ENCODE results near the gene PPP1R9A. TPM values are rescaled to one million over a fixed set of nuclear protein-coding genes. Genes with fewer than 3 reads are reported as not detected.

Gene PPP1R9A
- total RNA-seq, 2 experiments from 2014 or later: not detected

DNA sequence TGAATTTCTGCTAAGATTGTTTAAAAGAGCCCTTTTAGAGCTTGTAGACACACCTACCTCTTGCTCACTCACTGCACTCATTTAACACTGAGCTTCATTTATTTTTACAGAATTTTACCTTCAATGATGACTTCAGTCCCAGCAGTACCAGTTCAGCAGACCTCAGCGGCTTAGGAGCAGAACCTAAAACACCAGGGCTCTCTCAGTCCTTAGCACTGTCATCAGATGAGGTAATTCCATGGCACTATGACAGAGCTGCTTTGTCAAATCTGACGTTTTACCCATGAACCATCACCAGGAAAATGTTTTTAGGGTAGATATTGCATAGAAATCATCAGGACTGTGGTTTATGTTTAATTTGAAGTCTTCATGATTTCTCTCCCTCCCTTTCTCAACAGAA lies 378.7 kb downstream of the PPP1R9A start:
- DNase-seq: no peak
- H3K4me1 Mint-ChIP-seq (ENCODE audit: low read depth): no peaks in the 10 kb centered on the region
- no peak overlapping the region for H3K4me3 Mint-ChIP-seq
- no peaks in the 10 kb centered on the region for H3K36me3 Mint-ChIP-seq (ENCODE audit: low read depth)
- CTCF ChIA-PET: interaction anchor here (0.5 kb wide), 1 partner anchor 191 kb away, joined by 4 read pairs; no protein-coding TSS in a partner anchor
- H3K27me3 Mint-ChIP-seq (ENCODE audit: low read depth): peaks cover 14% of the 10 kb centered on the region
- intact Hi-C loops (cut with micrococcal nuclease): no loop called here
- no peaks in the 10 kb centered on the region for H3K9me3 Mint-ChIP-seq
- no peak overlapping the region for H3K27ac Mint-ChIP-seq

- CTCF ChIA-PET: no interaction called here
- intact Hi-C loops (cut with micrococcal nuclease): no loop called here
- H3K27me3 Mint-ChIP-seq (ENCODE audit: low read depth): peaks cover 12% of the 10 kb centered on the region
- DNase-seq: no peak
- H3K4me1 Mint-ChIP-seq (ENCODE audit: low read depth): no peaks in the 10 kb centered on the region
- H3K9me3 Mint-ChIP-seq: no peaks in the 10 kb centered on the region
- no peaks in the 10 kb centered on the region for H3K36me3 Mint-ChIP-seq (ENCODE audit: low read depth)
- no peak overlapping the region for H3K27ac Mint-ChIP-seq
- H3K4me3 Mint-ChIP-seq: no peak overlapping the region
Observed at GRCh38 chr7:95290166-95290830, 382.9 kb downstream of the PPP1R9A start.

GRCh38 chr7:95295397-95295796 lies 388.0 kb downstream of the PPP1R9A start:
- no peaks in the 10 kb centered on the region for H3K9me3 Mint-ChIP-seq
- intact Hi-C loops (cut with micrococcal nuclease): no loop called here

DNA sequence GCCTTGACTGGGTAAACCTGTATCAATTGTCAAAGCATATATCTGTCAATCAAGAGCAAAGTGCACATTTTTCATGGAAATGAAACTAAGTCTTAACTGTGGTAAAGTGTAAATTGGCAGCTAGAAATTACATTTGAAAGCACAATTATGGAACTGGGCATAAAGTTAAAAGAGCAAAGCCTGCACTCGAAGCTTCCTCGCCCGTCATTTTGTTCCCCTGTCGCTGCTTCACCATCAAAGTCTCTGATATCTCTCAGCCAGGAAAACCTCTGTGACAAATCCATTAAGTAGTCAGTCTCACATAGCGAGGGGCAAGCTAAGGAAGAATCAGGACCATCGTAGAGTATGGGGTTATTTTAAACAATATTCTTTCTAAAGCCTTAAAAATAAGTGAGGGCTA lies 389.1 kb downstream of the PPP1R9A start:
- DNase-seq: no peak
- H3K4me3 Mint-ChIP-seq: no peak overlapping the region
- H3K4me1 Mint-ChIP-seq (ENCODE audit: low read depth): no peaks in the 10 kb centered on the region
- peaks cover 19% of the 10 kb centered on the region for H3K27me3 Mint-ChIP-seq (ENCODE audit: low read depth)
- H3K36me3 Mint-ChIP-seq (ENCODE audit: low read depth): no peaks in the 10 kb centered on the region
- CTCF ChIA-PET: no interaction called here
- intact Hi-C loops (cut with micrococcal nuclease): no loop called here
- no peaks in the 10 kb centered on the region for H3K9me3 Mint-ChIP-seq
- H3K27ac Mint-ChIP-seq: no peak overlapping the region

More at GRCh38 chr7:95295397-95295796, 388.0 kb downstream of the PPP1R9A start:
- H3K4me3 Mint-ChIP-seq: no peak overlapping the region
- no peaks in the 10 kb centered on the region for H3K36me3 Mint-ChIP-seq (ENCODE audit: low read depth)
- no peak overlapping the region for H3K27ac Mint-ChIP-seq
- no peaks in the 10 kb centered on the region for H3K4me1 Mint-ChIP-seq (ENCODE audit: low read depth)
- DNase-seq: no peak
- CTCF ChIA-PET: no interaction called here
- peaks cover 15% of the 10 kb centered on the region for H3K27me3 Mint-ChIP-seq (ENCODE audit: low read depth)

DNA sequence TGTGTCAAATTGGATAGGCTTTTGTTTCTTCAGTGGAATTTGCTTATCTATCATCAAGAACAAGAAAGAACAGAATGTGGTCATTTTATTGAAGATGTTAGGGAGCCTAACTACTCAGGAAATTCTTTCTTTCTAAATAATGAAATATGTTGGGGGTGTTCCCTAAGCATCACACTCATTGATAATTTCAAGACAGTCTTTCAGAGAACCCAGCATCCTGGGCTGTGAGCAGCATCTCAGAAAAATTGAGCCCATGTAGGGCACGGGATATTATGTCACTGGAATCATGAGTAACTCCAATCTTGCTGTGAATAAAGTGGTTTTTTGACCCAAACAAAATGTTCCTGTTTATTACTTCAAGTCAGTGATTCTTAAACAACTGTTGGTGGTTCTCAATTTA lies 389.6 kb downstream of the PPP1R9A start:
- intact Hi-C loops (cut with micrococcal nuclease): no loop called here
- no peaks in the 10 kb centered on the region for H3K36me3 Mint-ChIP-seq (ENCODE audit: low read depth)
- no peaks in the 10 kb centered on the region for H3K9me3 Mint-ChIP-seq

DNA sequence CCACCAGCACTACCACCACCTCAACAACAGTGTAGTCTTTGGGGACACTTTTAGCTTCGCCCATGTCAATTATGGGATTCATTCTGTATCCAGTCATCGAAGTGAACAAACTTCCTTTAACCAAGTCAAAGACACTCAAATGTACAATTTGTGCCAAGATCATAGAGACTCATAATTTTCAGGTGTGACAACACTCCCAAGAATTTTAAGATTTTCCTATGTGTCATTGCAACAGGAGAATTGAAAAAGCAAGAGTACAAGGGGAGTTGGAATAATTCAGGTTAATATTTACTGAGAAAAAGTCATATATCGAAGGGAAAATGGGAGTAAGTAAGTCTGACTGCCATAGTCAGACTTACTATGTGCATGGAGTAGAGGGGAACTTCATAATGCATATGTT lies 390.7 kb downstream of the PPP1R9A start:
- Mint-ChIP-seq H3K9me3 (no peaks in the 10 kb centered on the region), H3K4me3 (no peak overlapping the region), H3K27ac (no peak overlapping the region), H3K4me1 (ENCODE audit: low read depth) (no peaks in the 10 kb centered on the region), H3K27me3 (ENCODE audit: low read depth) (peaks cover 19% of the 10 kb centered on the region), H3K36me3 (ENCODE audit: low read depth) (no peaks in the 10 kb centered on the region)
- intact Hi-C loops (cut with micrococcal nuclease): no loop called here
- no peak for DNase-seq
- CTCF ChIA-PET: no interaction called here

More for the DNA sequence above, 389.6 kb downstream of the PPP1R9A start:
- CTCF ChIA-PET: no interaction called here
- Mint-ChIP-seq H3K4me1 (ENCODE audit: low read depth) (no peaks in the 10 kb centered on the region), H3K4me3 (no peak overlapping the region), H3K27ac (no peak overlapping the region), H3K27me3 (ENCODE audit: low read depth) (peaks cover 19% of the 10 kb centered on the region)
- no peak for DNase-seq

GRCh38 chr7:95303013-95303905 lies 395.9 kb downstream of the PPP1R9A start:
- Mint-ChIP-seq H3K36me3 (ENCODE audit: low read depth) (no peaks in the 10 kb centered on the region), H3K27ac (no peak overlapping the region), H3K27me3 (ENCODE audit: low read depth) (peaks cover 12% of the 10 kb centered on the region), H3K4me3 (no peak overlapping the region), H3K9me3 (no peaks in the 10 kb centered on the region), H3K4me1 (ENCODE audit: low read depth) (no peaks in the 10 kb centered on the region)
- no peak for DNase-seq
- CTCF ChIA-PET: interaction anchor here (0.6 kb wide), 1 partner anchor 164 kb away, joined by 3 read pairs; no protein-coding TSS in a partner anchor
- intact Hi-C loops (cut with micrococcal nuclease): no loop called here

DNA sequence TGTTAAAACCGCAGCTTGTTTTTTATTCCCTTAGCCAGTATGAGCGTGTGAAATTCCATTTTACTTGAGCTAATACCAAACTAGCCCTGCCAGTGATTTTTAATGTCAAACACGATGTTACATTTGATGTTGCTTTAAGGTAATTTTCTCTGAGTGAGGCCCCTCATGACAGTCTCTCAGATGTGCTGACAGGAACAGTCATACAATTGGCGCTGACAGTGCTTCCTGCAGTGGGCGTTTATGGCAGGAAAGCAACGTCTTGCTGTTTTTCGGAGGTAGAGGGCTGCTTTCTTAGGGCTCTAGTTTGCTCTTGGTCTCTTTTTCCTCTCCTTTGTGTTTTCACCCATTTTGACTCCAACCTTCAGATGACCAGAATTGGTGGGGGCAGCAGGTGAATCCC lies 397.6 kb downstream of the PPP1R9A start:
- Mint-ChIP-seq H3K27ac (no peak overlapping the region), H3K27me3 (ENCODE audit: low read depth) (peaks cover 11% of the 10 kb centered on the region), H3K9me3 (no peaks in the 10 kb centered on the region), H3K4me1 (ENCODE audit: low read depth) (no peaks in the 10 kb centered on the region), H3K36me3 (ENCODE audit: low read depth) (no peaks in the 10 kb centered on the region), H3K4me3 (no peak overlapping the region)
- DNase-seq: peak; percentile 8
- intact Hi-C loops (cut with micrococcal nuclease): no loop called here
- CTCF ChIA-PET: no interaction called here

GRCh38 chr7:95309951-95310350 lies 402.6 kb downstream of the PPP1R9A start:
- no peaks in the 10 kb centered on the region for H3K4me1 Mint-ChIP-seq (ENCODE audit: low read depth)
- no peaks in the 10 kb centered on the region for H3K36me3 Mint-ChIP-seq (ENCODE audit: low read depth)
- H3K27me3 Mint-ChIP-seq (ENCODE audit: low read depth): peaks cover 8% of the 10 kb centered on the region
- DNase-seq: no peak
- no peak overlapping the region for H3K4me3 Mint-ChIP-seq
- no peak overlapping the region for H3K27ac Mint-ChIP-seq
- no peaks in the 10 kb centered on the region for H3K9me3 Mint-ChIP-seq
- CTCF ChIA-PET: no interaction called here
- intact Hi-C loops (cut with micrococcal nuclease): no loop called here

DNA sequence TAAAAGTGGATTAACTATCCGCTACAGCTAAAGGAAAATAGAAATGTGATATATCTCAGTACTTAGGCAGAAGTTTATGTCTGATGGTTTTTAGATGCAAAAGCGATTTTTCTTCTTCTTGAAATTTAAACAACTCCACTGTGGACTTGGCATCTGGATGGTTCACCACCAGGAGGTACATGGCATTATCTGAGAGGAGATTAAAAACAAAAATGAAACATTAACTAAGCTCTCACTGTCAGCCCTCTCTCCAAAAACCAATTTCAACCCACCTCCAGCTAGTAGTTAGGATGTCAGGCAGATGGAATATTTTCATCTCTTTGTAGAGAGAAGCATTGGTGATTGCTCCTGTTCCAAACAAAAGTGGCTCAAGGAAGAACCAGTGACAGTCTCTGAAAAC lies 404.0 kb downstream of the PPP1R9A start:
- H3K27ac Mint-ChIP-seq: no peak overlapping the region
- H3K27me3 Mint-ChIP-seq (ENCODE audit: low read depth): peaks cover 13% of the 10 kb centered on the region
- no peaks in the 10 kb centered on the region for H3K36me3 Mint-ChIP-seq (ENCODE audit: low read depth)
- no peak overlapping the region for H3K4me3 Mint-ChIP-seq
- no peak for DNase-seq
- H3K9me3 Mint-ChIP-seq: no peaks in the 10 kb centered on the region
- no peaks in the 10 kb centered on the region for H3K4me1 Mint-ChIP-seq (ENCODE audit: low read depth)
- intact Hi-C loops (cut with micrococcal nuclease): no loop called here
- CTCF ChIA-PET: interaction anchor here (1.4 kb wide), 1 partner anchor 19 kb away, joined by 3 read pairs; no protein-coding TSS in a partner anchor

- no peaks in the 10 kb centered on the region for H3K36me3 Mint-ChIP-seq (ENCODE audit: low read depth)
- H3K27me3 Mint-ChIP-seq (ENCODE audit: low read depth): peaks cover 13% of the 10 kb centered on the region
- H3K9me3 Mint-ChIP-seq: no peaks in the 10 kb centered on the region
- H3K4me3 Mint-ChIP-seq: no peak overlapping the region
- intact Hi-C loops (cut with micrococcal nuclease): no loop called here
- H3K4me1 Mint-ChIP-seq (ENCODE audit: low read depth): no peaks in the 10 kb centered on the region
- no peak overlapping the region for H3K27ac Mint-ChIP-seq
- no peak for DNase-seq
- CTCF ChIA-PET: no interaction called here
Observed at GRCh38 chr7:95312561-95312960, 405.2 kb downstream of the PPP1R9A start.

DNA sequence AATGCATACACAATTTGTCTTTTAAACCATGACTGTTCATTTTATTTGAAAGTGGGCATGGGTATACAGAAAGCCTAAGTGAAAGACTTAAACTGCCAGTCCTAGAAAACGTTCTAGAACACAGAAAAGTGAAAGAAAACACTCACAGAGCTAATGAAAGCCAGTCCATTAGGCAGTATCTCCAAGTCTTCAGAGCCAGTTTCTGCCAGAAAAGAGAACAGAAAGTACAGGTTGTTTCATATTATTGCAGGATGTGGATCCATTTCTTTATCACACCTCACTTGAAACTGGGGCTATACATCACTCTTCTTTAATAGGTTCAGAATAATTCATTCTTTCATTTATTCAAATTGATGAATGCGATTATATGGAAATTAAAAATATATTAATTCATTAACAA lies 409.2 kb downstream of the PPP1R9A start:
- H3K36me3 Mint-ChIP-seq (ENCODE audit: low read depth): no peaks in the 10 kb centered on the region
- H3K27ac Mint-ChIP-seq: no peak overlapping the region
- intact Hi-C loops (cut with micrococcal nuclease): no loop called here
- no peak overlapping the region for H3K4me3 Mint-ChIP-seq
- H3K4me1 Mint-ChIP-seq (ENCODE audit: low read depth): no peaks in the 10 kb centered on the region
- peaks cover 6% of the 10 kb centered on the region for H3K27me3 Mint-ChIP-seq (ENCODE audit: low read depth)
- DNase-seq: no peak
- no peaks in the 10 kb centered on the region for H3K9me3 Mint-ChIP-seq
- CTCF ChIA-PET: no interaction called here

DNA sequence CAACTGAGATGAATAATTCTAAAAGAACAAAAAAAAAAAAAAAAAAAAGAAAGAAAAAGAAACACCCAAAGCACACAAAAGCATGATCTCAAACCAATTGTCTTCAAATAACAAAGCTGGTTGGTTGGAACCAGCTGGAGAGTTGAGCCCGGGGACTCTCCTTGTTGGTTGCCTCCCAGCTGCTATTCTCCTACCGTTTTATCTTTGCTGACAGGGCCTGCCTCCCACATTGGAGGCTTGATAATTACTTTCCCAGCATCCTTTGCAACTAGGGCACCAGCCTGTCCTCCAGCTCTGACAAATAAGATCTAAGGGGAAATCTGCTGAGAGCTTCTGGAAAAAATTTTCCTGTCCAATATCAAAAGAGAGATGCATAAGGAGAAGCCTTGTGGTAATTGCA lies 410.2 kb downstream of the PPP1R9A start:
- no peak overlapping the region for H3K4me3 Mint-ChIP-seq
- H3K27me3 Mint-ChIP-seq (ENCODE audit: low read depth): peaks cover 6% of the 10 kb centered on the region
- CTCF ChIA-PET: no interaction called here
- no peaks in the 10 kb centered on the region for H3K9me3 Mint-ChIP-seq
- intact Hi-C loops (cut with micrococcal nuclease): no loop called here
- no peaks in the 10 kb centered on the region for H3K36me3 Mint-ChIP-seq (ENCODE audit: low read depth)
- no peak for DNase-seq
- H3K4me1 Mint-ChIP-seq (ENCODE audit: low read depth): no peaks in the 10 kb centered on the region
- no peak overlapping the region for H3K27ac Mint-ChIP-seq
